Stimulated activated naive CD8-positive, alpha-beta T cell treated with anti-CD3 and anti-CD28 coated beads, Interleukin-15, Interleukin-2, amounts not matched to agents 100 ng/mL and 50 ng/mL, for 24 hours (primary cell): ENCODE data around the gene AP1M1.

Source experiments
- H3K27ac Mint-ChIP-seq: one replicate; pipeline ENCODE4 v1.8.0; 2021; ENCODE audit warnings: mild to moderate bottlenecking, mixed read lengths
- H3K27me3 Mint-ChIP-seq: one replicate; pipeline ENCODE4 v1.8.0; 2021; ENCODE audit warnings: mixed read lengths
- H3K36me3 Mint-ChIP-seq: one replicate; pipeline ENCODE4 v1.8.0; 2021; ENCODE audit warnings: low read depth, mixed read lengths
- H3K4me1 Mint-ChIP-seq: one replicate; pipeline ENCODE4 v1.8.0; 2021; ENCODE audit warnings: low read depth, mixed read lengths
- H3K4me3 Mint-ChIP-seq: one replicate; pipeline ENCODE4 v1.8.0; 2021; ENCODE audit warnings: mild to moderate bottlenecking, mixed read lengths
- H3K9me3 Mint-ChIP-seq: one replicate; pipeline ENCODE4 v1.8.0; 2021; ENCODE audit warnings: mixed read lengths

AP1M1 gene

DNA sequence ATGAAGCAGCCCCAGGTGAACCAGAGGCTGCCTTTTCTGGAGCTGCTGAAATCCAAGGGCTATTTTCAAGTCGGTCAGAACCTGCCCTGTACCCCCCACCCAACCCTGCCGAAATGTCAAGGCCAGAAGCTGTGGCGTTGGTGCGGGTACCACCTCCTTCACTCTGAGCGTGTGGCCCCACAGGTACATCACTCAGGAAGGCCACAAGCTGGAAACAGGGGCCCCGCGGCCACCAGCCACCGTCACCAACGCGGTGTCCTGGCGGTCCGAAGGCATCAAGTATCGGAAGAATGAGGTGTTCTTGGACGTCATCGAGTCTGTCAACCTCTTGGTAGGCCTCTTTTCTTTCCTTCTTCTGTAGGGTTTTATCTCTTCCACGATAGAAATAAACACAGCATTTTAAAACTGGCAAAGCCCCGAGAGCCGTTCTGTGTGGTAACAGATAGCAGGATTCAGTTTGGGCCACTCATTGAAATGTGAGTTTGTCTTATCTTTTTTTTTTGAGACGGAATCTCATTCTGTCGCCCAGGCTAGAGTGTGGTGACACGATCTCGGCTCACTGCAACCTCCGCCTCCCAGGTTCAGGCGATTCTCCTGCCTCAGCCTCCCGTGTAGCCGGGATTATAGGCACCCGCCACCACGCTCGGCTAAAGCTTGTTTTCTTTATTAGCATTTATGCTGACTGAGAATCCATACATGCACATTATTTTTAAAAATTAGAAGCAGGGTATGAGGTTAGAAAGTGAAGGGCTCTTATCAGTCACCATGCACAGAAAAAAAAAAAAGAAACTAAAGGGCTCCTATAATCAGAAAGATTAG is 11.3 kb downstream of the AP1M1 start:
- H3K4me3 Mint-ChIP-seq, result peak overlapping the region; percentile 62
- H3K27ac Mint-ChIP-seq, result peak overlapping the region; percentile 91
- H3K9me3 Mint-ChIP-seq, result no peaks in the 10 kb centered on the region
- no peaks in the 10 kb centered on the region for H3K27me3 Mint-ChIP-seq
- H3K36me3 Mint-ChIP-seq, result peaks cover 75% of the 10 kb centered on the region
- peaks cover 75% of the 10 kb centered on the region for H3K4me1 Mint-ChIP-seq

DNA sequence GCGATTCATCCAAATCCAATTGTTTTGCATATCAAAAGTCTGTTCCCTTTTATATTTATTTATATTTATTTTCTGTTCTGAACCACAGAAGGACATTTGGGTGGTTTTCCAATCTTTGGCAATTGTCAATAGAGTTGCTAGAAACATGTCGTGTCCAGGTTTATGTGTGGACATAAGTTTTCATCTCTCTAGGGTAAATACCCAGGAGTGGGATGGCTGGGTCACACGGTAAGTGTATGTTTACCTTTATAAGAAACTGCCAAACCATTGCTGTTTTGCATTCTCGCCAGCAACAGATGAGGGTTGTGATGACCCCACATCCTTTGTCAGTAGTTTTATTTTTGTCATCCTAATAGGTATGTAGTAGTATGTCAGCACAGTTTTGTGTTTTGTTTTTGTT is 12.5 kb downstream of the AP1M1 start:
- H3K36me3 Mint-ChIP-seq, result peaks cover 75% of the 10 kb centered on the region
- peaks cover 75% of the 10 kb centered on the region for H3K4me1 Mint-ChIP-seq
- H3K27me3 Mint-ChIP-seq, result no peaks in the 10 kb centered on the region
- no peaks in the 10 kb centered on the region for H3K9me3 Mint-ChIP-seq
- H3K27ac Mint-ChIP-seq, result no peak overlapping the region
- no peak overlapping the region for H3K4me3 Mint-ChIP-seq

- no peaks in the 10 kb centered on the region for H3K9me3 Mint-ChIP-seq
- H3K4me1 Mint-ChIP-seq, result peaks cover 80% of the 10 kb centered on the region
- no peaks in the 10 kb centered on the region for H3K27me3 Mint-ChIP-seq
- no peak overlapping the region for H3K27ac Mint-ChIP-seq
- no peak overlapping the region for H3K4me3 Mint-ChIP-seq
- H3K36me3 Mint-ChIP-seq, result peaks cover 86% of the 10 kb centered on the region
Measured at GRCh38 chr19:16213076-16213475, 15.4 kb downstream of the AP1M1 start.

DNA sequence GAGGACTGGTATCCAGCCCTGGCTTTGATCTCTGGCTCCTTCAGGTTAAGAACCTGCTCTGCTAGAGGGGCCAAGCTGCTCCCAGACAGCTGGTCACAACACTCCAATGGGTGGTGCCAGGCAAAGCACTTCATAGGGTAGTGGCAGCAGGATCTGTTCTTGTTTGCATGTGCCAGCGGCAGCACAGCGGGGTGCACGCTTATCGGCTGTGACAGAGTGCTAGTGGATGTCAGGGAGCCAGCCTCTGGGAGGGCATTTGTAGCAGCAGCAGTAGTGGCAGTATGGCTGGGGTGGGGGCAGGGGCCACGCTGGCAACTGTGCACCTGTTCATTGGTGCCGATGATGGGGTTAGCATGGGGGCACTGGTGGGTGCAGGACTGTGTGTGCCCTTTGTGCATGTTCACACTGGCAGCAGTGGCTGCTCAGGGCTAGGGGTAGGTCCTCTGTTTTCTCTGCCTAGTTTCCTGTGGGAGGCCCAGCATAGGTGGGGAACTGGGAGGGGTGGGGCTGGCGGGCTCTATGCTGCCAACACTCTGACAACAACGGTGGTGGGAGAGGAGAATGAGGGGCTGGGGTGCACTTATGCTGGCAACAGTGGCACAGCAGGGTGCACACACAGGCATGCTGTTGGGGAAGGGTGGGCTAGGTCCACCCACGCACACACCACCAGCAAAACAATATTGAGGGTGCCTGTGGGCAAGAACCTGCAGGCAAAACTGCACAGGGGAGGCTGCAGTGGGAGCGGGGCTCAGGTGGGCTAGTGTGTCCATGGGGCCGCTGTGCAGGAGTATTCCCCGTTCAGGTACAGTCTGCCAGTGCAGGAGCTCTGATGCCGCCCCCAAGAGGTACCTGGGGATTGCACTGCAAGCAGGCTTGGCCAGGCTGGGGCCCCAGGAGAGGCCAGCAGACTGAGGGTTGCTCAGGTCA is 19.3 kb downstream of the AP1M1 start:
- H3K4me1 Mint-ChIP-seq, result peaks cover 57% of the 10 kb centered on the region

DNA sequence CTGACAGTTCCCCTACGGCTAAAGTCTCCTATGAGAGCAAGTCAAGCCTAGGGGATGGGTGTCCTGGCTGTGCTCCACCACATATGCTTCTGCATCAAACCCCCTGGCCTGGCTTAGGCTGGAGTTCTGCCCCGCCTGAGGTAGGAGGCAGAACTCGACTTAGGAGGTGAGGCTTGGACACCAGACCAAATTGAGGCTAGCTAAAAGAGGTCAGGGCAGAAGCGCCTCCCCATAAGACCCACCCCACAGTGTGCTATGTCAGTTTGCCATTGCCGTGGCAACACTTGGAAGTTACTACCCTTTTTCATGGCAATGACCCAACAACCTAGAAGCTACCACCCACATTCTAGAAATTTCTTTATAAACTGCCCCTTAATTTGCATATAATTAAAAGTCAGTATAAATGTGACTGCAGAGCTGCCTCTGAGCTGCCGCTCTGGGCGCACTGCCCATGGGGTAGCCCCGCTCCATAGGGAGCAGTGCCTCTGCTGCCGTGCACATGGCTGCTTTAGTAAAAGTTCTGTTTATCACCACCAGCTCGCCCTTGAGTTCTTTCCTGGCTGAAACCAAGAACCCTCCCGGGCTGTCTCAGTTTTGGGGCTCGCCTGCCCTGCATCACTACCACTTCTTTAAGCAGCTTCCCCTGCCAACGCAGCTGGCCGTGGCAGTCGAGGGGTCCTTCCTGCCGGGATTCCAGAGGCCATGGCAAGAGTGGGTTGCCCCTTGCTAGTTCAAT is 20.2 kb downstream of the AP1M1 start:
- Mint-ChIP-seq H3K4me3 (no peak overlapping the region), H3K36me3 (peaks cover 87% of the 10 kb centered on the region), H3K9me3 (peaks cover 20% of the 10 kb centered on the region), H3K27me3 (no peaks in the 10 kb centered on the region), H3K4me1 (peaks cover 48% of the 10 kb centered on the region), H3K27ac (no peak overlapping the region)

More for the DNA sequence above, 19.3 kb downstream of the AP1M1 start:
- Mint-ChIP-seq H3K27me3 (no peaks in the 10 kb centered on the region), H3K9me3 (peaks cover 15% of the 10 kb centered on the region), H3K4me3 (peak overlapping the region; percentile 16), H3K36me3 (peaks cover 87% of the 10 kb centered on the region), H3K27ac (no peak overlapping the region)

DNA sequence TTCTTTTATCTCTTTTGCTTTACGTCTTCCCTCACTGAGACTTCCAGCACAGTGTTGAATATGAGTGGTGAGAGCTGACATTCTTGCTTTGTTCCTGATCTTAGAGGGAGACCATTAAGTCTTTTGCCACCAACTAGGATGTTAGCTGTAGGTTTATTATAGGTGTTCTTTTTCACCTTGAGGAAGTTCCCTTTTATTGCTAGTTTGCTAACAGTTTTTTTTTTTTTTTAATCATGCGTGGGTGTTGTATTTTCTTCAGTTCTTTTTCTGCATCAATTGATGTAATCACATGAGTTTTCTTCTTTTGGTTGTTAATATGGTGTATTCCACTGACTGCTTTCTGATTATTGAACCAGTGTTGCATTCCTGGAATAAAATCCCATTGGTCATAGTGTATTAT is 21.1 kb downstream of the AP1M1 start:
- Mint-ChIP-seq H3K27me3 (no peaks in the 10 kb centered on the region), H3K9me3 (peaks cover 20% of the 10 kb centered on the region), H3K4me1 (peaks cover 38% of the 10 kb centered on the region), H3K4me3 (no peak overlapping the region), H3K36me3 (peaks cover 84% of the 10 kb centered on the region), H3K27ac (no peak overlapping the region)

- H3K4me3 Mint-ChIP-seq, result no peak overlapping the region
Measured at GRCh38 chr19:16222806-16223205, 25.1 kb downstream of the AP1M1 start.

GRCh38 chr19:16223746-16224145 is 26.0 kb downstream of the AP1M1 start:
- Mint-ChIP-seq H3K4me1 (peaks cover 4% of the 10 kb centered on the region), H3K27me3 (no peaks in the 10 kb centered on the region), H3K9me3 (peaks cover 20% of the 10 kb centered on the region), H3K36me3 (peaks cover 55% of the 10 kb centered on the region), H3K4me3 (no peak overlapping the region), H3K27ac (no peak overlapping the region)

More at GRCh38 chr19:16222806-16223205, 25.1 kb downstream of the AP1M1 start:
- H3K4me1 Mint-ChIP-seq, result peaks cover 14% of the 10 kb centered on the region
- peaks cover 20% of the 10 kb centered on the region for H3K9me3 Mint-ChIP-seq
- H3K36me3 Mint-ChIP-seq, result peaks cover 56% of the 10 kb centered on the region
- H3K27me3 Mint-ChIP-seq, result no peaks in the 10 kb centered on the region
- no peak overlapping the region for H3K27ac Mint-ChIP-seq

- peaks cover 16% of the 10 kb centered on the region for H3K9me3 Mint-ChIP-seq
- peaks cover 53% of the 10 kb centered on the region for H3K36me3 Mint-ChIP-seq
- H3K27me3 Mint-ChIP-seq, result no peaks in the 10 kb centered on the region
- no peak overlapping the region for H3K4me3 Mint-ChIP-seq
- no peak overlapping the region for H3K27ac Mint-ChIP-seq
- H3K4me1 Mint-ChIP-seq, result no peaks in the 10 kb centered on the region
Measured at GRCh38 chr19:16224293-16225045, 26.8 kb downstream of the AP1M1 start.

GRCh38 chr19:16225279-16226183 is 27.8 kb downstream of the AP1M1 start:
- Mint-ChIP-seq H3K36me3 (peaks cover 50% of the 10 kb centered on the region), H3K27me3 (no peaks in the 10 kb centered on the region), H3K4me3 (no peak overlapping the region), H3K4me1 (no peaks in the 10 kb centered on the region), H3K27ac (no peak overlapping the region), H3K9me3 (peaks cover 12% of the 10 kb centered on the region)

- no peaks in the 10 kb centered on the region for H3K4me1 Mint-ChIP-seq
- peaks cover 47% of the 10 kb centered on the region for H3K36me3 Mint-ChIP-seq
- peaks cover 6% of the 10 kb centered on the region for H3K9me3 Mint-ChIP-seq
- H3K27me3 Mint-ChIP-seq, result no peaks in the 10 kb centered on the region
- H3K27ac Mint-ChIP-seq, result no peak overlapping the region
- no peak overlapping the region for H3K4me3 Mint-ChIP-seq
Measured at GRCh38 chr19:16226184-16226591, 28.5 kb downstream of the AP1M1 start.

DNA sequence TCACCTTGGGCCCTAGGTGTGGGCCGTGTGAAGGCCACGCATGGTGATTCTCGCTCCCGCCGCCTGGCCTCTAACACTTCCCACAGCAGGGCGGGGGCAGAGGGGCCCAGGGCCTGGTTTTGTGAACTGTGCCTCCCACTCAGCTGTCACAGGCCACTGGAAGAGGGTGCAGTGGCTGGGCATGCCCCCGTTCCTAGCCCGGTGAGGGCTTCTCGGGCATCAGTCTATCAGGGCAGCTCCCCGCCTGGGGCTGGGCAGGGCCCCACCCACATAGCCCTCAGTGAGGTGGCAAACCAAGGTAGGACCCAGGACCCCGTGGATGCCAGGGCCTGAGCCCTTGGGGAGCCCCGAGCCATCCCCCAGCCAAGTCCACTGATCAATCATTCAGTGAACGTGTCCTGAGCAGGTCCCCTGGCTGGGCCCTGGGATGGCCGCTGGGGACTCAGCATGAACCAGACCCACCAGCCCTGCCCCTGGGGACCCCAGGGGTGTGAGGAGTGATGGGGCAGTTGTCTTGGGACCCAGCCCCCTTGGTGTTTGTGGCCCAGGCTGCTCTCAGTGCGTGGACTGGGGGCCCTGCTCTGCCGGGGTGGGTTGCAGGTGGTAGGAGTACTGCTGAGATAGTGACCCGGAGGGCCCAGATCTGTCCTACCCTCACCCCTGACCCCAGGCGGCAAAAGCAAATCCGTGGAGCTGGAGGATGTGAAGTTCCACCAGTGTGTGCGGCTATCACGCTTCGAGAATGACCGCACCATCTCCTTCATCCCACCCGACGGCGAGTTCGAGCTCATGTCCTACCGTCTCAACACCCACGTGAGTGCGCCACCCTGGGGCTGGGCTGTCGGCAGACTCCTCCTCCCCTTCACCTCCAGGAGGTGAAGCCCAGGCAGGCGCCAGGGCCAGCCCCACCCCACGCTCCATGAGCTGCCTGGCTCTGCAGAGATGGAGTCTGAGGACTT is 29.4 kb downstream of the AP1M1 start:
- Mint-ChIP-seq H3K27me3 (no peaks in the 10 kb centered on the region), H3K4me3 (no peak overlapping the region), H3K36me3 (peaks cover 45% of the 10 kb centered on the region), H3K27ac (no peak overlapping the region), H3K9me3 (peaks cover 5% of the 10 kb centered on the region), H3K4me1 (no peaks in the 10 kb centered on the region)
